ENCODE data around the gene EFCC1.

GRCh38 chr3:129085165-129085715 is 84.1 kb downstream of the EFCC1 start:
- no peak for TF ChIP-seq CTCF (IDR thresholded peaks at IDR 0.05)
- no peak for TF ChIP-seq POLR2A (IDR thresholded peaks at IDR 0.05)
